Measurements from ENCODE around the gene GOLGA3.

- TF ChIP-seq CTCF (conservative IDR thresholded peaks at IDR 0.05; ENCODE audit: low read length): no peak
- no peak for TF ChIP-seq EZH2phosphoT487 (IDR thresholded peaks at IDR 0.05; ENCODE audit: borderline replicate concordance)
These were observed 21.2 kb downstream of the GOLGA3 start for GRCh38 chr12:132807295-132808092.

All from Loucy (cell line).